PFSK-1 (cell line): ENCODE data around the gene ERMP1. TPM values are rescaled to one million over a fixed set of nuclear protein-coding genes. Genes with fewer than 3 reads are reported as not detected.

Experiments used
- FOXP2 ChIP-seq: optimal IDR thresholded peaks from 2 replicates; pipeline ENCODE3; 2011; ENCODE audit warnings: borderline replicate concordance, control low read depth, inconsistent platforms; ENCODE audit not compliant: insufficient read depth; ENCODE audit errors: extremely low read length, extremely low read depth
- POLR2AphosphoS5 ChIP-seq: IDR thresholded peaks from 2 replicates; pipeline ENCODE4 v1.6.1; 2012; ENCODE audit warnings: low read depth, mild to moderate bottlenecking, control low read depth, low read length, moderate library complexity
- SIN3A ChIP-seq: IDR thresholded peaks from 2 replicates; pipeline ENCODE4 v1.6.1; 2012; ENCODE audit warnings: mild to moderate bottlenecking, low read length, moderate library complexity, borderline replicate concordance; ENCODE audit not compliant: insufficient read depth
- TAF1 ChIP-seq: IDR thresholded peaks from 2 replicates; pipeline ENCODE4 v1.6.1; 2012; ENCODE audit warnings: low read length, control low read depth, borderline replicate concordance; ENCODE audit not compliant: insufficient read depth
- polyA plus RNA-seq: library from polyadenylated mRNA; unstranded; fragments of >200 nt; gene quantifications from one replicate; pipeline ENCODE4 v1.2.1, GENCODE V29; 2012; ENCODE audit warnings: low read depth, missing spikeins; ENCODE audit not compliant: insufficient read length
- TF ChIP-seq, protein P1 (sequence below), 2 experiments: IDR thresholded peaks; 2 replicates each; pipeline versions ENCODE4 v1.6.1 to v1.8.0; 2011 to 2012; ENCODE audit warnings: low read depth in 2 of 2, low read length in 2 of 2, control low read depth in 1 of 2, inconsistent platforms in 1 of 2, mild to moderate bottlenecking in 1 of 2, moderate library complexity in 1 of 2; ENCODE audit not compliant: insufficient read depth in 1 of 2

The ERMP1 gene, protein sequence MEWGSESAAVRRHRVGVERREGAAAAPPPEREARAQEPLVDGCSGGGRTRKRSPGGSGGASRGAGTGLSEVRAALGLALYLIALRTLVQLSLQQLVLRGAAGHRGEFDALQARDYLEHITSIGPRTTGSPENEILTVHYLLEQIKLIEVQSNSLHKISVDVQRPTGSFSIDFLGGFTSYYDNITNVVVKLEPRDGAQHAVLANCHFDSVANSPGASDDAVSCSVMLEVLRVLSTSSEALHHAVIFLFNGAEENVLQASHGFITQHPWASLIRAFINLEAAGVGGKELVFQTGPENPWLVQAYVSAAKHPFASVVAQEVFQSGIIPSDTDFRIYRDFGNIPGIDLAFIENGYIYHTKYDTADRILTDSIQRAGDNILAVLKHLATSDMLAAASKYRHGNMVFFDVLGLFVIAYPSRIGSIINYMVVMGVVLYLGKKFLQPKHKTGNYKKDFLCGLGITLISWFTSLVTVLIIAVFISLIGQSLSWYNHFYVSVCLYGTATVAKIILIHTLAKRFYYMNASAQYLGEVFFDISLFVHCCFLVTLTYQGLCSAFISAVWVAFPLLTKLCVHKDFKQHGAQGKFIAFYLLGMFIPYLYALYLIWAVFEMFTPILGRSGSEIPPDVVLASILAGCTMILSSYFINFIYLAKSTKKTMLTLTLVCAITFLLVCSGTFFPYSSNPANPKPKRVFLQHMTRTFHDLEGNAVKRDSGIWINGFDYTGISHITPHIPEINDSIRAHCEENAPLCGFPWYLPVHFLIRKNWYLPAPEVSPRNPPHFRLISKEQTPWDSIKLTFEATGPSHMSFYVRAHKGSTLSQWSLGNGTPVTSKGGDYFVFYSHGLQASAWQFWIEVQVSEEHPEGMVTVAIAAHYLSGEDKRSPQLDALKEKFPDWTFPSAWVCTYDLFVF
- 6.1 TPM for polyA plus RNA-seq

DNA sequence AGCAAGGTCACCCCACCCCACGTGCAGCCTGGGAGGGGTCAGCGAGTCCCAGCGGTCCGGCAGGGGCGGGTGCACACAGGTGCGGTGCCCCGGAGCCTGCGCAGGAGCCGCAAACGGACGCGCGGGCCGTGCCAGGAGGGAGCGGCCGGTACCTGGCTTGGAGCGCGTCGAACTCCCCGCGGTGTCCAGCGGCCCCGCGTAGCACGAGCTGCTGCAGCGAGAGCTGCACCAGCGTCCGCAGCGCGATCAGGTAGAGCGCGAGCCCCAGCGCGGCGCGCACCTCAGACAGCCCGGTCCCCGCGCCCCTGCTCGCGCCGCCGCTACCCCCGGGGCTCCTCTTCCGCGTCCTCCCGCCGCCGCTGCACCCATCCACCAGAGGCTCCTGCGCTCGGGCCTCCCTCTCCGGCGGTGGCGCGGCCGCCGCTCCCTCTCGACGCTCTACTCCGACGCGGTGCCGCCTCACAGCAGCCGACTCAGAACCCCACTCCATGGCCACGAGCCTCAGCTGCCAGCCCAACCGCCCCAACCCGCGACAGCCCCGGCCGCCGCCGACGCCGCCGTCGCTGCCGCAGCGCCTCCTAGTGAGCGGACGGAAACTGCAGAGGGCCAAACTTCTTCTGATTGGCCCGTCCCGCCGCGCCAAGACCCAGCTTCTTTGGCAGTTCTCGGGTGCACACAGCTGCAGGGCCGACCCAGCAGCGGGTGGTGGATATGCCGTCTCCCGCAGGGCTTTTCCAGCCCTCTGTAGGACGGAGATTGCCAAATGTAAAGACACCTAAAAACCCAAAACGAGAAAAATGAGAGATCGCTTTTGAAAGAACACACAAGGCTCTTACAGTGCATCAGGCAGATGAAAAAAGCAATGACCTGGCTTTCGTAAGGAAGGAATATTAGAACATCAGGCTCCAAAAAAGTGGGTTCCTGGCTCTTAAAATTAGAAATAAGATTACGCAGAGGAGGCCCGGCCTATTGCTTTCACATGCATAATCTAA, at the start of gene ERMP1:
Gene ERMP1, minus strand, starts transcription at position 580 of the 992 bp plus-strand sequence. Its CDS starts 90 bp downstream, at position 490.
- TF ChIP-seq SIN3A (no peak), TAF1 (no peak), POLR2AphosphoS5 (0 out of 2 replicates have a peak, but pooled peaks have one; percentile 40), FOXP2 (peak; percentile 3)
- TF ChIP-seq, protein P1, sequence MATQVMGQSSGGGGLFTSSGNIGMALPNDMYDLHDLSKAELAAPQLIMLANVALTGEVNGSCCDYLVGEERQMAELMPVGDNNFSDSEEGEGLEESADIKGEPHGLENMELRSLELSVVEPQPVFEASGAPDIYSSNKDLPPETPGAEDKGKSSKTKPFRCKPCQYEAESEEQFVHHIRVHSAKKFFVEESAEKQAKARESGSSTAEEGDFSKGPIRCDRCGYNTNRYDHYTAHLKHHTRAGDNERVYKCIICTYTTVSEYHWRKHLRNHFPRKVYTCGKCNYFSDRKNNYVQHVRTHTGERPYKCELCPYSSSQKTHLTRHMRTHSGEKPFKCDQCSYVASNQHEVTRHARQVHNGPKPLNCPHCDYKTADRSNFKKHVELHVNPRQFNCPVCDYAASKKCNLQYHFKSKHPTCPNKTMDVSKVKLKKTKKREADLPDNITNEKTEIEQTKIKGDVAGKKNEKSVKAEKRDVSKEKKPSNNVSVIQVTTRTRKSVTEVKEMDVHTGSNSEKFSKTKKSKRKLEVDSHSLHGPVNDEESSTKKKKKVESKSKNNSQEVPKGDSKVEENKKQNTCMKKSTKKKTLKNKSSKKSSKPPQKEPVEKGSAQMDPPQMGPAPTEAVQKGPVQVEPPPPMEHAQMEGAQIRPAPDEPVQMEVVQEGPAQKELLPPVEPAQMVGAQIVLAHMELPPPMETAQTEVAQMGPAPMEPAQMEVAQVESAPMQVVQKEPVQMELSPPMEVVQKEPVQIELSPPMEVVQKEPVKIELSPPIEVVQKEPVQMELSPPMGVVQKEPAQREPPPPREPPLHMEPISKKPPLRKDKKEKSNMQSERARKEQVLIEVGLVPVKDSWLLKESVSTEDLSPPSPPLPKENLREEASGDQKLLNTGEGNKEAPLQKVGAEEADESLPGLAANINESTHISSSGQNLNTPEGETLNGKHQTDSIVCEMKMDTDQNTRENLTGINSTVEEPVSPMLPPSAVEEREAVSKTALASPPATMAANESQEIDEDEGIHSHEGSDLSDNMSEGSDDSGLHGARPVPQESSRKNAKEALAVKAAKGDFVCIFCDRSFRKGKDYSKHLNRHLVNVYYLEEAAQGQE (IDR thresholded peaks at IDR 0.05; ENCODE audit: insufficient read depth in 1 of 2, low read depth in 2 of 2, low read length in 2 of 2): no peak

DNA sequence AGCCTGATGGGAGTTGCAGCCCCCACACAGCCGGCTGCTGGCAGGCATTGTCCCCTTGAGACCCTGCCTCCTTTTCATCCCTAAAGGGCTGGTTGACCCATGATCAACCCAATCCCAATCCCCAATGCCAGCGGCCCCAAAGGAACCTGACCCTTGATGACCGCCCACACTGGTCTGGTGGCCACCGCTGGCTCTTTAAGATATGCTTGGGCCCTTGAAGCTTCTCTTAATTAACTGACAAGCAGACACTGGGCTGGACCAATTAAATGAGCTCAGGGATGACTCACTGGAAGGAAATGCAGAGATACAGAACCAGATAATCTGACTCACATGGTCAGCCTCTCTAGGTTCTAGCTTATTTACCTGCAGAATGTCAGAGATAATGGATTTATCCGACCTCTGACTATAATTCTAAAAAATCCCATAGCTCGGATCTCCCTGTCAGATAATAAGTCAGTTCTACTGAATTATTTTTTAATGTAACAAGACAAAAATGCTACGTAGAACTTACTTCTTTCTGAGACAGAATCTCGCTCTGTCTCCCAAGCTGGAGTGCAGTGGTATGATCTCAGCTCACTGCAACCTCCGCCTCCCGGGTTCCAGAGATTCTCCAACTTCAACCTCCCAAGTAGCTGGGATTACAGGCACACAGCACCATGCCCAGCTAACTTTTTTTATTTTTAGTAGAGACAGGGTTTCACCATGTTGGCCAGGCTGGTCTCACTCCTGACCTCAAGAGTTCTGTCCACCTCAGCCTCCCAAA, 46.7 kb upstream of the ERMP1 start:
- TF ChIP-seq TAF1 (no peak), SIN3A (0 out of 2 replicates have a peak, but pooled peaks have one; percentile 27), POLR2AphosphoS5 (peak; percentile 34; the same call in 1 of the 2 replicates)

DNA sequence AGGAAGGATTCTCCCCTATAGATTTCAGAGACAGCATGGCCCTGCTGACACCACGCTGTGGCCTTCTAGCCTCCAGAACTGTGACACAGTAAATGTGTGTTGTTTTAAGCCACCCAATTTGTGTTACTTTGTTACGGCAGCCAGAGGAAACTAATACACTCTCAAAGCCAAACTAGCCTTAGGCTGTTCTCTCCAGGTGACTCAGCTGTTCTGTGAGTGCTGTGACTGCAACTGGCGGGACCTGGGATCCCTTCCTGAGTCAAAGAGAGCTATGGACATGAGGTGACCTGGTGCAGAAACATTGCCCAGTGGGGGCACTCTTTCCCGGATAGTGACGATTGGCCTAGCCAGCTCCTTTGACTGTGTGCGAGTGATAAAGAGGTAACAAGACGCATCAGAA, 43.8 kb upstream of the ERMP1 start:
- no peak for TF ChIP-seq FOXP2
- TF ChIP-seq, protein P1 (IDR thresholded peaks at IDR 0.05; ENCODE audit: insufficient read depth in 1 of 2, low read depth in 2 of 2, low read length in 2 of 2): no peak
- no peak for TF ChIP-seq SIN3A
- TF ChIP-seq POLR2AphosphoS5: no peak
- TF ChIP-seq TAF1: no peak

DNA sequence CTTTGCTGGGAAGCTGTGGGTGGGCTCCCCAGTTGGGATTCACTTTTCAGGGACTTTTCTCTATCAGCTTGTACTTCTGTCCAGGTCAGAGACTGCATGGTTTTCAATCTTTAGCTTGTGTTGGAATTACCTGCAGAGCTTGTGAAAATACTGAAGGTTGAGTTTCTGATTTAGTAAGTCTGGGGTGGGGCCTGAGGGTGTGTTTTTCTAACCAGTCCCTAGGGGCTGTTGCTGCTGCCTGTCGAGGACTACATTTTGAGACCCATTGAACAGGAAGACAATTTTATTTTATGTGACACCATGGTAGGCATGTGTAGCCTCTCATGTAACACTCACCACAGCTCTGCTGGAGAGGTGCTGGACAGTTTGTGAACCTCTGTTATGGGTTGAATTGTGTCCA, 43.1 kb upstream of the ERMP1 start:
- TF ChIP-seq FOXP2 (no peak), POLR2AphosphoS5 (no peak), SIN3A (no peak), TAF1 (no peak)
- TF ChIP-seq, protein P1 (IDR thresholded peaks at IDR 0.05; ENCODE audit: insufficient read depth in 1 of 2, low read depth in 2 of 2, low read length in 2 of 2): no peak
